IMR-90 (cell line): Measurements from ENCODE around the gene CDH23. TPM values are rescaled to one million over a fixed set of nuclear protein-coding genes. Genes with fewer than 3 reads are reported as not detected.

Experiments used
- ATAC-seq: fragments of 200-7000 bp; cut with Tn5 transposase; 2 replicates; pipeline ENCODE4 v1.9.1; 2020; ENCODE audit warnings: low read depth, mild to moderate bottlenecking, moderate library complexity
- BruUV-seq: library from RNA; stranded (reverse); fragments of 400-500 nt; replicated peaks from 2 replicates; lab custom pipeline; 2021; lab: Mats Ljungman, UMichigan
- CTCF ChIA-PET: fragments of 300-600 bp; formaldehyde crosslinking; extraction: SDS; loops from one replicate; lab custom pipeline; 2021; ENCODE audit warnings: antibody characterized with exemption; lab: Yijun Ruan, JAX
- POLR2A ChIA-PET: fragments of 300-600 bp; sonication (Branson Sonifier 250); formaldehyde crosslinking; loops from one replicate; lab custom pipeline; 2022; ENCODE audit warnings: antibody characterized with exemption; ENCODE audit not compliant: unreplicated experiment; lab: Charles Lee
- DNase-seq: peaks from one replicate; pipeline ENCODE4 v3.0.0; 2013
- H2AFZ ChIP-seq: replicated peaks from 2 replicates; pipeline ENCODE3; 2013; ENCODE audit warnings: low read length, mild to moderate bottlenecking; ENCODE audit not compliant: poor library complexity
- H2AK5ac ChIP-seq: 2 replicates; pipeline ENCODE4 v1.6.1; 2013; ENCODE audit warnings: low read depth, low read length, inconsistent platforms
- H2AK9ac ChIP-seq: replicated peaks from 2 replicates; pipeline ENCODE3; 2013; ENCODE audit warnings: mild to moderate bottlenecking, low read depth, low read length, moderate library complexity; ENCODE audit not compliant: poor library complexity
- H2BK120ac ChIP-seq: 2 replicates; pipeline ENCODE4 v1.6.1; 2013; ENCODE audit warnings: low read depth, low read length, inconsistent platforms
- H2BK15ac ChIP-seq: 3 replicates; pipeline ENCODE4 v1.6.1; 2013; ENCODE audit warnings: low read depth, low read length, inconsistent platforms
- H2BK20ac ChIP-seq: 2 replicates; pipeline ENCODE4 v1.6.1; 2013; ENCODE audit warnings: low read depth, mild to moderate bottlenecking, inconsistent platforms, low read length, moderate library complexity
- H2BK5ac ChIP-seq: 2 replicates; pipeline ENCODE4 v1.6.1; 2013; ENCODE audit warnings: mild to moderate bottlenecking, low read depth, low read length, inconsistent platforms; ENCODE audit not compliant: poor library complexity, severe bottlenecking
- H3K14ac ChIP-seq: replicated peaks from 2 replicates; pipeline ENCODE4 v1.6.1; 2013; ENCODE audit warnings: low read depth, low read length, inconsistent platforms
- H3K18ac ChIP-seq: 2 replicates; pipeline ENCODE4 v1.6.1; 2013; ENCODE audit warnings: low read depth, low read length, control low read depth
- H3K23ac ChIP-seq: 2 replicates; pipeline ENCODE4 v1.6.1; 2013; ENCODE audit warnings: low read depth, low read length, inconsistent platforms
- H3K27ac ChIP-seq: 2 replicates; pipeline ENCODE4 v1.5.1; 2013; ENCODE audit warnings: mild to moderate bottlenecking, control low read depth, low read length; ENCODE audit not compliant: insufficient read depth
- H3K27me3 ChIP-seq: 2 replicates; pipeline ENCODE4 v1.6.1; 2013; ENCODE audit warnings: low read length; ENCODE audit not compliant: control insufficient read depth, insufficient read depth
- H3K36me3 ChIP-seq: 2 replicates; pipeline ENCODE4 v1.6.1; 2013; ENCODE audit warnings: low read length, mixed read lengths; ENCODE audit not compliant: control insufficient read depth, insufficient read depth
- H3K4ac ChIP-seq: 2 replicates; pipeline ENCODE4 v1.6.1; 2013; ENCODE audit warnings: low read depth, low read length, inconsistent platforms
- H3K4me1 ChIP-seq: 2 replicates; pipeline ENCODE4 v1.6.1; 2013; ENCODE audit warnings: low read length, mixed read lengths; ENCODE audit not compliant: control insufficient read depth, insufficient read depth
- H3K4me2 ChIP-seq: 2 replicates; pipeline ENCODE4 v1.6.1; 2013; ENCODE audit warnings: low read depth, mild to moderate bottlenecking, control low read depth, low read length, moderate library complexity
- H3K4me3 ChIP-seq: 2 replicates; pipeline ENCODE4 v1.5.1; 2013; ENCODE audit warnings: low read depth, mild to moderate bottlenecking, control low read depth, low read length, moderate library complexity; ENCODE audit not compliant: insufficient read depth
- H3K56ac ChIP-seq: 2 replicates; pipeline ENCODE4 v1.6.1; 2013; ENCODE audit warnings: low read length, inconsistent platforms; ENCODE audit not compliant: insufficient read depth; ENCODE audit errors: extremely low read depth
- H3K79me1 ChIP-seq, 2 experiments: 2 replicates each; pipeline ENCODE4 v1.6.1; 2013; ENCODE audit warnings: low read length in 2 of 2, inconsistent platforms in 1 of 2, low read depth in 1 of 2
- H3K9ac ChIP-seq: 2 replicates; pipeline ENCODE4 v1.6.1; 2013; ENCODE audit warnings: low read depth, low read length, control low read depth
- H3K9me1 ChIP-seq: 2 replicates; pipeline ENCODE4 v1.6.1; 2013; ENCODE audit warnings: low read length, inconsistent platforms; ENCODE audit not compliant: insufficient read depth
- H3K9me3 ChIP-seq: 2 replicates; pipeline ENCODE4 v1.6.1; 2013; ENCODE audit warnings: low read length; ENCODE audit not compliant: control insufficient read depth, insufficient read depth
- H4K20me1 ChIP-seq: 2 replicates; pipeline ENCODE4 v1.6.1; 2013; ENCODE audit warnings: low read length, inconsistent platforms; ENCODE audit not compliant: insufficient read depth
- H4K5ac ChIP-seq: 2 replicates; pipeline ENCODE4 v1.6.1; 2013; ENCODE audit warnings: mild to moderate bottlenecking, low read depth, low read length, control low read depth
- H4K8ac ChIP-seq, 2 experiments: 2 replicates each; pipeline ENCODE4 v1.6.1; 2013; ENCODE audit warnings: low read depth in 2 of 2, low read length in 2 of 2, control low read depth in 1 of 2, inconsistent platforms in 1 of 2
- H4K91ac ChIP-seq: 2 replicates; pipeline ENCODE4 v1.6.1; 2013; ENCODE audit warnings: low read depth, low read length, inconsistent platforms; ENCODE audit not compliant: insufficient read depth
- BHLHE40 ChIP-seq: fragments of 150-350 bp; IDR thresholded peaks from 2 replicates; pipeline ENCODE4 v1.6.1; 2016; ENCODE audit warnings: mild to moderate bottlenecking, low read depth, low read length
- CEBPB ChIP-seq: IDR thresholded peaks from 2 replicates; pipeline ENCODE4 v1.6.1; 2012; ENCODE audit warnings: low read depth, low read length, improper control_type of control experiment
- CHD1 ChIP-seq: IDR thresholded peaks from 2 replicates; pipeline ENCODE4 v1.6.1; 2012; ENCODE audit warnings: low read depth, low read length, improper control_type of control experiment
- CTCF ChIP-seq: conservative IDR thresholded peaks from 2 replicates; pipeline ENCODE4 v1.5.1; 2012; ENCODE audit warnings: mild to moderate bottlenecking, low read depth, low read length, improper control_type of control experiment
- ELK1 ChIP-seq: fragments of 150-350 bp; IDR thresholded peaks from 2 replicates; pipeline ENCODE4 v1.6.1; 2016; ENCODE audit warnings: low read depth, mild to moderate bottlenecking, low read length, moderate library complexity, borderline replicate concordance
- FOS ChIP-seq: fragments of 150-350 bp; IDR thresholded peaks from 2 replicates; pipeline ENCODE4 v1.6.1; 2016; ENCODE audit warnings: low read depth, low read length
- MAFK ChIP-seq: IDR thresholded peaks from 2 replicates; pipeline ENCODE4 v1.6.1; 2012; ENCODE audit warnings: low read depth, low read length, improper control_type of control experiment
- MAZ ChIP-seq: IDR thresholded peaks from 2 replicates; pipeline ENCODE4 v1.6.1; 2012; ENCODE audit warnings: low read depth, mild to moderate bottlenecking, low read length, improper control_type of control experiment, moderate library complexity, borderline replicate concordance
- MXI1 ChIP-seq: IDR thresholded peaks from 2 replicates; pipeline ENCODE4 v1.6.1; 2012; ENCODE audit warnings: low read depth, mild to moderate bottlenecking, low read length, moderate library complexity, borderline replicate concordance
- NFE2L2 ChIP-seq: fragments of 150-350 bp; IDR thresholded peaks from 2 replicates; pipeline ENCODE4 v1.6.1; 2016; ENCODE audit warnings: low read depth, mild to moderate bottlenecking, low read length
- POLR2A ChIP-seq: IDR thresholded peaks from 2 replicates; pipeline ENCODE4 v1.6.1; 2012; ENCODE audit warnings: mild to moderate bottlenecking, low read depth, low read length
- RAD21 ChIP-seq: IDR thresholded peaks from 2 replicates; pipeline ENCODE4 v1.6.1; 2012; ENCODE audit warnings: low read length, improper control_type of control experiment
- RCOR1 ChIP-seq: IDR thresholded peaks from 2 replicates; pipeline ENCODE4 v1.6.1; 2012; ENCODE audit warnings: mild to moderate bottlenecking, low read length, improper control_type of control experiment; ENCODE audit not compliant: insufficient replicate concordance
- RFX5 ChIP-seq: IDR thresholded peaks from 2 replicates; pipeline ENCODE4 v1.8.0; 2012; ENCODE audit warnings: low read depth, mild to moderate bottlenecking, low read length, moderate library complexity
- SMC3 ChIP-seq: fragments of 150-350 bp; IDR thresholded peaks from 2 replicates; pipeline ENCODE4 v1.6.1; 2016; ENCODE audit warnings: low read depth, mild to moderate bottlenecking, antibody characterized with exemption, low read length, moderate library complexity
- USF2 ChIP-seq: fragments of 150-350 bp; IDR thresholded peaks from 2 replicates; pipeline ENCODE4 v1.6.1; 2017; ENCODE audit warnings: mild to moderate bottlenecking, antibody characterized with exemption, low read length, low read depth
- WGBS, 2 experiments: methylation state at CpG; one replicate each; pipeline versions ENCODE4 v1.1.5 to v1.1.7; 2013; ENCODE audit warnings: missing lambda C conversion rate in 2 of 2; ENCODE audit not compliant: insufficient read length in 1 of 2; ENCODE audit errors: extremely low coverage in 2 of 2; 5-methylcytosine and 5-hydroxymethylcytosine counted together
- dilution Hi-C: fragments of 300-500 bp; cut with HindIII; formaldehyde crosslinking; loops from one replicate; pipeline ENCODE4 v1.14.3; 2018; ENCODE audit warnings: low sequenced_read_pairs; ENCODE audit not compliant: unreplicated experiment
- in situ Hi-C: fragments of 300-500 bp; cut with MboI; formaldehyde crosslinking; loops from 3 replicates; pipeline ENCODE4 v1.14.3; 2019; ENCODE audit warnings: low sequenced_read_pairs, inconsistent platforms, mixed read lengths
- intact Hi-C: fragments of 100-400 bp; cut with micrococcal nuclease; formaldehyde crosslinking; loops from 2 replicates; pipeline ENCODE4 v1.10.0; 2022
- polyA plus RNA-seq, 3 experiments: library from polyadenylated mRNA; depleted of rRNA; stranded (reverse); fragments of >200 nt; gene quantifications; 2 replicates each; pipeline ENCODE4 v1.2.3, GENCODE V29; 2012; ENCODE audit warnings: low replicate concordance in 1 of 3
- total RNA-seq: library from RNA; depleted of rRNA; stranded (reverse); fragments of >200 nt; gene quantifications from 2 replicates; pipeline ENCODE4 v1.2.3, GENCODE V29; 2012

Gene CDH23
- total and polyA plus RNA-seq, 2 of the 4 experiments (the other 2 are of a cell fraction), result under 0.01 to 0.03 TPM

GRCh38 chr10:71830726-71831125 is 434.0 kb downstream of the CDH23 start:
- H2BK20ac ChIP-seq, result no peak overlapping the region
- DNase-seq, result no peak
- no peak overlapping the region for H2BK15ac ChIP-seq
- peaks cover 52% of the 10 kb centered on the region for H3K36me3 ChIP-seq
- no peak overlapping the region for H3K4ac ChIP-seq
- H3K4me1 ChIP-seq, result peaks cover 4% of the 10 kb centered on the region; the same call in 1 of the 2 replicates
- WGBS, 2 experiments, result no CpG with 5 or more reads among the region's 4 CpGs
- H3K14ac ChIP-seq, result no peak overlapping the region
- H3K4me3 ChIP-seq, result no peak overlapping the region
- ChIA-PET POLR2A (no interaction called here), CTCF (no interaction called here)
- no peak overlapping the region for H3K27ac ChIP-seq
- no peak overlapping the region for H3K4me2 ChIP-seq
- intact Hi-C loops (no loop called here), in situ Hi-C loops (no loop called here), dilution Hi-C loops (no loop called here)
- no peak overlapping the region for H2AFZ ChIP-seq
- peaks cover 24 to 58% of the 10 kb centered on the region in 2 experiments for H3K79me1 ChIP-seq
- peaks cover 18% of the 10 kb centered on the region for H3K9me1 ChIP-seq
- no peak overlapping the region for H2AK9ac ChIP-seq
- no peak overlapping the region for H4K5ac ChIP-seq
- H3K9ac ChIP-seq, result no peak overlapping the region
- H2BK120ac ChIP-seq, result no peak overlapping the region
- no peak overlapping the region for H3K56ac ChIP-seq
- no peaks in the 10 kb centered on the region for H3K9me3 ChIP-seq
- H3K27me3 ChIP-seq, result no peaks in the 10 kb centered on the region
- H2AK5ac ChIP-seq, result no peak overlapping the region
- H4K8ac ChIP-seq, result no peak overlapping the region
- peaks cover 55% of the 10 kb centered on the region for H4K20me1 ChIP-seq
- H4K91ac ChIP-seq, result no peak overlapping the region
- no peak overlapping the region for H3K18ac ChIP-seq
- BruUV-seq, result no TSS peak
- ATAC-seq, result no peak
- H2BK5ac ChIP-seq, result no peak overlapping the region
- TF ChIP-seq RAD21, result no peak
- no peak for TF ChIP-seq POLR2A
- TF ChIP-seq MAZ, result no peak
- no peak for TF ChIP-seq ELK1
- no peak for TF ChIP-seq USF2
- TF ChIP-seq CHD1, result no peak
- TF ChIP-seq MAFK, result no peak
- no peak for TF ChIP-seq SMC3
- TF ChIP-seq CEBPB, result no peak
- TF ChIP-seq RCOR1, result no peak
- TF ChIP-seq RFX5, result no peak
- no peak for TF ChIP-seq FOS
- no peak for TF ChIP-seq MXI1
- no peak for TF ChIP-seq CTCF
- TF ChIP-seq BHLHE40, result no peak
- no peak for TF ChIP-seq NFE2L2
- H3K23ac ChIP-seq, result no peak overlapping the region
